Skeletal muscle tissue (tissue), 4 donors: ENCODE measurements around the gene PIGX. TPM values are rescaled to one million over a fixed set of nuclear protein-coding genes. Genes with fewer than 3 reads are reported as not detected.

ENCODE experiments used
- H3K27ac ChIP-seq: one replicate; pipeline ENCODE4 v1.7.0; 2013; ENCODE audit warnings: mild to moderate bottlenecking, low read depth, low read length, inconsistent platforms
- H3K27me3 ChIP-seq, 3 donors: one replicate each; pipeline ENCODE4 v1.7.0; 2013; ENCODE audit warnings: low read length in 3 of 3; ENCODE audit not compliant: control insufficient read depth in 3 of 3, insufficient read depth in 3 of 3
- H3K36me3 ChIP-seq, 3 donors: one replicate each; pipeline ENCODE4 v1.7.0; 2013; ENCODE audit warnings: low read length in 3 of 3; ENCODE audit not compliant: control insufficient read depth in 3 of 3, insufficient read depth in 3 of 3
- H3K4me1 ChIP-seq, 3 donors: one replicate each; pipeline ENCODE4 v1.7.0; 2013; ENCODE audit warnings: low read length in 3 of 3, mild to moderate bottlenecking in 3 of 3; ENCODE audit not compliant: control insufficient read depth in 3 of 3, insufficient read depth in 3 of 3
- H3K4me3 ChIP-seq, 3 donors: one replicate each; pipeline ENCODE4 v1.7.0; 2013; ENCODE audit warnings: low read length in 3 of 3
- H3K9ac ChIP-seq, 3 donors: one replicate each; pipeline ENCODE4 v1.7.0; 2013; ENCODE audit warnings: low read length in 3 of 3, mild to moderate bottlenecking in 3 of 3, moderate library complexity in 2 of 3, low read depth in 1 of 3
- H3K9me3 ChIP-seq, 3 donors: one replicate each; pipeline ENCODE4 v1.7.0; 2013; ENCODE audit warnings: low read length in 3 of 3; ENCODE audit not compliant: control insufficient read depth in 3 of 3
- total RNA-seq: library from RNA; depleted of rRNA; stranded (reverse); fragments of >200 nt; gene quantifications from one replicate; pipeline ENCODE4 v1.2.3, GENCODE V29; 2014
- donor health status: Osteomylitis.

PIGX gene
- total RNA-seq, 1 donor from 2014 or later = 12.5 TPM

GRCh38 chr3:196754091-196754981 lies 42.2 kb downstream of the PIGX start:
- H3K27me3 ChIP-seq = no peaks in the 10 kb centered on the region
- no peak overlapping the region for H3K4me3 ChIP-seq
- H3K9me3 ChIP-seq = peaks cover 0 to 4% (median 0%) of the 10 kb centered on the region in 3 donors
- H3K36me3 ChIP-seq = peaks cover 0 to 7% (median 0%) of the 10 kb centered on the region in 3 donors
- H3K27ac ChIP-seq = no peak overlapping the region
- no peak overlapping the region for H3K9ac ChIP-seq
- H3K4me1 ChIP-seq = peaks cover 0 to 13% (median 0%) of the 10 kb centered on the region in 3 donors

GRCh38 chr3:196756732-196757131 lies 44.6 kb downstream of the PIGX start:
- Histone ChIP-seq H3K4me3 (no peak overlapping the region), H3K9me3 (peaks cover 0 to 4% (median 0%) of the 10 kb centered on the region in 3 donors), H3K4me1 (peaks cover 0 to 13% (median 0%) of the 10 kb centered on the region in 3 donors), H3K27me3 (no peaks in the 10 kb centered on the region), H3K9ac (no peak overlapping the region), H3K36me3 (peaks cover 0 to 3% (median 0%) of the 10 kb centered on the region in 3 donors), H3K27ac (no peak overlapping the region)

DNA sequence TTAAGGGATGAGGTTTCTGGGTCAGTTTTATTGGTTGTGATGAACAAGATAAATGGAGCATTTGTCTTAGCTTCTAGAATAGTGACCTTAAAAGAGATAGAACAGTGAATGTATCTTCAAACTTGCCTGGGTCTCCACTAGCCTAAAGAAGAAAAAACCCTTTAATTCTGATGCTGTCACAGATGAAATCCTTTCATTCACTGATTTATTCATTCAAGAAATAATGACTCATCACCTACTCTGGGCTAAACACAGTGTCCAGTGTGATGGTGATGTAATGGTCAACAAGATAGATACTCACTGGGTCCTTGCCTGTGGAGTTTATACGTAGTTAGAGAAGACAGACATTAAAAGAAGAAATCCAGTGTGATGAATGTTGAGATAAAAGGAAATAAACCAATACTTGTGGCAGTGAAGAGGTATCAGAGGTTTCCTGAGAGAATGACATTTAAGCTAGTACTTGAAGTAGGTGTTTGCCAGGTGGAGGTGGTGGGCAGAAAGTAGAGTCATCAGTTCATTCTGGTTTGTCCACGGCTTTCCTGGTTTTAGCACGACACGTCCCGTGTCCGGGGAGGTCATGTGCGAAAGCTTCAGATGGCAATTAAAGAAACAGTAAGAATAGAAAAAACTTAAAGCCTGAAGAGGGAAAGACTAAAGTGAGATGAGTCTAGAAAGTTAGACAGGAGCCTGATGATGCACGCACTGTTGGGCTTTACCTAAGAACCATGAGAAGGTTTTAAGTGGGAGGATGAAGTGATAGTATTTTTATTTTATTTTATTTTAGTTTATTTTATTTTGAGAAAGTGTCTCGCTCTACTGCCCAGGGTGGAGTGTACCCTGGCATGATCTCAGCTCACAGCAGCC lies 45.9 kb downstream of the PIGX start:
- Histone ChIP-seq H3K4me3 (peak overlapping the region in 1 of 3 donors; percentile 0), H3K27ac (no peak overlapping the region), H3K36me3 (peaks cover 0 to 3% (median 0%) of the 10 kb centered on the region in 3 donors), H3K9ac (no peak overlapping the region), H3K9me3 (peaks cover 0 to 4% (median 0%) of the 10 kb centered on the region in 3 donors), H3K4me1 (peaks cover 0 to 13% (median 0%) of the 10 kb centered on the region in 3 donors), H3K27me3 (no peaks in the 10 kb centered on the region)

DNA sequence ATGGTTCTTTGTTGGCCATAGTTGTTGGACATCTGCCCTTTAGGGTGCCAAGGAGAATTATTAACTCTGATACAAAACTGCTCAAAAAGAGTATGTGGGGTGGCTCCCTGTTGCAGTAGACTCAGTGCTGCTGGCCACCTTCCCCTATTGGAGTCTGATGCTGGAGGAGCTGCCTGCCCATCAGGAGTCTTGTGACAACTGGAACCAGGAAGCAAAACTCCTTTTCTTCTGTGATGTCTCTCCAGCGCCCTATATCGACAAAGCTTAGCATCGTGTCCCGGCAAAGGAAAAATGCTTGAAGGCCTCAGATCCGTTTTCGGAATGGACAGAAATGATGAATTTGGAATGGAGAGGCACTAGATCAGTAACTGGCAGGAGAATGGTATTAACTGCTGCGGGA lies 51.0 kb downstream of the PIGX start:
- Histone ChIP-seq H3K9me3 (no peaks in the 10 kb centered on the region), H3K4me3 (no peak overlapping the region), H3K4me1 (no peaks in the 10 kb centered on the region), H3K36me3 (no peaks in the 10 kb centered on the region), H3K27me3 (no peaks in the 10 kb centered on the region), H3K27ac (no peak overlapping the region), H3K9ac (no peak overlapping the region)

DNA sequence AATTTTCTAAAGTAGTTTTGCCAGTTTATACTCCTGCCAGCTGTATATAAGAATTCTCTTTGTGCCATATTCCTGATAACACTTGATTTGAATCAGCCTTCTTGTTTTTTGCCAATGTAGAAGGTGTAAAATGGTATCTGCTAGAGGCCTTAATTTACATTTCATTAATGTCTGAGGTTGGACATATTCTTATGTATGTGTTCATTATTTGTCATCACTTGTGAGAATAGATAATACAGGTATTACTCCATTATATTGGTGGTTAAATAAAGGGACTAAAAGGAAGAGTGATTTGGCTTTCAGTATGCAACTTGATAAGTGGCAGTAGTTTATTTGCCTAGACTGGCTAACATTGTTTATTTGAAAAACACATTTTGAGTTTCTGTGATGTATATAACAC lies 53.3 kb downstream of the PIGX start:
- H3K27me3 ChIP-seq = no peaks in the 10 kb centered on the region
- H3K4me3 ChIP-seq = no peak overlapping the region
- no peak overlapping the region for H3K9ac ChIP-seq
- no peaks in the 10 kb centered on the region for H3K9me3 ChIP-seq
- no peaks in the 10 kb centered on the region for H3K36me3 ChIP-seq
- no peaks in the 10 kb centered on the region for H3K4me1 ChIP-seq
- H3K27ac ChIP-seq = no peak overlapping the region

- H3K27me3 ChIP-seq = no peaks in the 10 kb centered on the region
These were observed 58.9 kb downstream of the PIGX start for GRCh38 chr3:196771067-196771466.

GRCh38 chr3:196772102-196772501 lies 59.9 kb downstream of the PIGX start:
- Histone ChIP-seq H3K4me1 (peaks cover 6 to 19% (median 8%) of the 10 kb centered on the region in 3 donors), H3K27ac (no peak overlapping the region), H3K9ac (no peak overlapping the region), H3K9me3 (no peaks in the 10 kb centered on the region), H3K27me3 (no peaks in the 10 kb centered on the region), H3K4me3 (no peak overlapping the region), H3K36me3 (no peaks in the 10 kb centered on the region)

More at GRCh38 chr3:196771067-196771466, 58.9 kb downstream of the PIGX start:
- Histone ChIP-seq H3K9me3 (no peaks in the 10 kb centered on the region), H3K27ac (no peak overlapping the region), H3K9ac (no peak overlapping the region), H3K4me1 (peaks cover 6 to 16% (median 8%) of the 10 kb centered on the region in 3 donors), H3K4me3 (no peak overlapping the region), H3K36me3 (no peaks in the 10 kb centered on the region)

- no peaks in the 10 kb centered on the region for H3K27me3 ChIP-seq
- H3K4me3 ChIP-seq = no peak overlapping the region
- no peaks in the 10 kb centered on the region for H3K36me3 ChIP-seq
- no peaks in the 10 kb centered on the region for H3K9me3 ChIP-seq
- peaks cover 6 to 19% (median 8%) of the 10 kb centered on the region in 3 donors for H3K4me1 ChIP-seq
- H3K27ac ChIP-seq = no peak overlapping the region
- no peak overlapping the region for H3K9ac ChIP-seq
These were observed 60.7 kb downstream of the PIGX start for GRCh38 chr3:196772897-196773296.

GRCh38 chr3:196774191-196774820 lies 62.1 kb downstream of the PIGX start:
- Histone ChIP-seq H3K9me3 (no peaks in the 10 kb centered on the region), H3K4me1 (peaks cover 9 to 27% (median 14%) of the 10 kb centered on the region in 3 donors), H3K4me3 (peak overlapping the region in 1 of 3 donors; percentile 12), H3K27me3 (no peaks in the 10 kb centered on the region), H3K9ac (no peak overlapping the region), H3K27ac (peak overlapping the region; percentile 61), H3K36me3 (no peaks in the 10 kb centered on the region)
